KG1 (cell line): Measurements from ENCODE around the gene DLGAP1.
A peak's percentile ranks its signal among the peaks of the same experiment; 100 is the strongest.

Experiments used
- DNase-seq: peaks from one replicate; lab custom pipeline; 2025; lab: John Stamatoyannopoulos, UW

The DLGAP1 gene

GRCh38 chr18:3468066-3468705, 986.9 kb downstream of the DLGAP1 start:
- no peak for DNase-seq

DNA sequence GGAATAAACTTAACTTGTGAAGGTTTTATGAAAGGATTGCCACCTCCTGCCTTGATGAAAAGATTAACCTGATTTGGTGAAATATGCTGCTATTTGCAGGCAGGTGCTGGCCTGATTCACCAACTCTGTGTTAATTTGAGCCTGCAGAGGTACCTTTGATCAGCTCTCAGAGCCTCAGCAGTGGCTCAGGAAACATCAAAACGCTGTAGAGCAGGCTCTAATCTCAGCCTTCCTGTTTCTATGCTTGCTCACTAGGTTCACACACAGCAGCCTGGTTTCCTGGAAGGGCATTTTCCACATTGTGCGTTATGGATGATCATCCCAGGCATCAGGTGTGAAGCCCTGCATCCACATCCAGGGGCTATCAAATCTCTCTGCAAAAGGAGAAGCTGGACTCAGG, 988.2 kb downstream of the DLGAP1 start:
- DNase-seq = no peak

DNA sequence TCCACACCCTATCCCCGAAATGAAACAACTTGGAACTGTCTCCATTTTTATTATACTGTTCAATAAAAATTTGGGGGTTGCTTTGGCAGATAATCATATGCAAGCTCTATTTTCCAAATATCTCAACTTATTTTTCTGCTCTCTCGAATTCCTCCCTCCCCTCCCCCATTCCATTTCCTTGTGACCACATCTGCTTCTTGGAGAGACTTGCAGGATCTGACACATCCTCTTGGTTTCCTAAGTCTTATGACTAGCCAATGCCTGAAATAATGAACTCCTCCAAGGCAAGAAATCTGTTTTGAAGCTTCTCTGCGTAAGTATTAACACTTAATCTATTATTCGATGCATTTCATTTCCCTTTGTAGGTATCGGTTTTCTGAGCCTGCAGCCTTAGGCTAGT, 989.1 kb downstream of the DLGAP1 start:
- DNase-seq = no peak

GRCh38 chr18:3463051-3463450, 992.1 kb downstream of the DLGAP1 start:
- DNase-seq = no peak

DNA sequence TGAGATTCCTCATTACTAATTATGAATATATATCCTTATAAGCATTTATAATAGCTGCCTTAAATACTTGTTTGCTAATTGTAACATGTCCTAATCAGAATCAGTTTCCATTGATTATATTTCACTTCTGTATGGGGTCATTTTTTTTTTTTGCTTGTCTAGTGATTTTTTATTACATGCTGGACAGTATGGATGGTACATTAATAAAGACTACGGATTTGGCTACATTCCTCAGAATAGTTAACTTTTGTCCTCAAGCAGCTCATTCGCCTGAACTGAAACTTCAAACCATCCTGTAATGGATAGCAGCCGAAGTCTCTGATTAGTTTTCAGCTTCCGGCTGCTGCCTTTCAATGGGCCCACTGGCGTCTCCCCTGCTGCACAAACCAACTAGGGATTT, 993.4 kb downstream of the DLGAP1 start:
- DNase-seq = no peak

GRCh38 chr18:3460823-3461398, 994.2 kb downstream of the DLGAP1 start:
- no peak for DNase-seq

DNA sequence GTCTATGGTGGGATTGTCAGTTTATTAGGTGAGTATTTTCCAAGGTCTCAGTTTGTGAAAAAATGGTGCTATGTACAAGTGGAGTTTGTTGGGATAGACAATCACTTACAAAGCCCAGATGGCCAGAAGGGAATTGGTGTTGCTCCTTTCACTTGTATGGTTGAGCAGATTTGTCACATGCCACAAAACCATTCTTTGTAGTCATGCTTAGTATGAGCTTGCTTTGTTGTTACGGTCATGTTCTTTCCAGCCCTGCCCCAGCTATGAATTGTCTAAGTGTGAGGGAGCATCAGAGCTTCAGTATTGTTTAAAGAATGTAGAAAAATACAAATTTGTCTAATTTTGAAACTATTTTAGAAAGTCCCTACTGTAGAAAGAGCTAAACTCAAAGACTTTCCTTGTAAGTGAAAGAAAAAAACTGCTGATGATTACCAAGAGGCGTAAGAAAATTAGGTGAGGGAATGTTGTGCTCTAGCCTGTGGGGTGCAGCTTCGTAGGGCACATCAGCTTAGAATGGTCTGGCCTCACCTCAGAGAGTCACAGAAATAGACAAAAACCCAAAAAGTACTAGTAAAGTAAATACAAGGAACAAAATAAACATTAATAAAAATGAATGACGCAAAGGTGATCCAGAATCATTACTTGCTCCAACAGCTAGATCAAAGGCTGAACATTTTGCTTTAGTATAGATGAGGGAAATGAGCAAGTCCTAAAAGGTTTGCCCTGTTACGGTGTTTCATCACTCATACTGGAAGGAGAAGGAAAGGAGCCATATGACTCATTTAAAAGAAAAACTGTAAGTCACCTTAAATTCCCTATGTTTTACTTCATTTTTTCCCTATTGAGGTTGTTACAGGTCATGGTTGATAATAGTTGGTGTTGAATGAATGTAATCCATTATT, 995.9 kb downstream of the DLGAP1 start:
- DNase-seq = no peak

- no peak for DNase-seq
Observed at GRCh38 chr18:3458378-3458777, 996.7 kb downstream of the DLGAP1 start.

DNA sequence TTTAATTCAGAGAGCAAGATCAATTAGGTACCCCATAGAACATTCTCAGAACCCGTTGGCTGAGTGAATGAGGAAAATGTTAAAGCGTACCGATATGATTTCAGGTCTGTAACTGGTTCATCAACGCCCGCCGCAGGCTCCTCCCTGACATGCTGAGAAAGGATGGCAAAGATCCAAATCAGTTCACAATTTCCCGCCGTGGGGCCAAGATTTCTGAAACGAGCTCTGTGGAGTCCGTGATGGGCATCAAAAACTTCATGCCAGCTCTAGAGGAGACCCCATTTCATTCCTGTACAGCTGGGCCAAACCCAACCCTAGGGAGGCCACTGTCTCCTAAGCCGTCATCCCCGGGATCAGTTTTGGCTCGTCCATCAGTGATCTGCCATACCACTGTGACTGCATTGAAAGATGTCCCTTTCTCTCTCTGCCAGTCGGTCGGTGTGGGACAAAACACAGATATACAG, 997.8 kb downstream of the DLGAP1 start:
- no peak for DNase-seq

- no peak for DNase-seq
Observed at GRCh38 chr18:3456686-3457069, 998.4 kb downstream of the DLGAP1 start.

GRCh38 chr18:3455907-3456685, 999.0 kb downstream of the DLGAP1 start:
- DNase-seq = no peak

GRCh38 chr18:3455090-3455635, 999.9 kb downstream of the DLGAP1 start:
- no peak for DNase-seq

GRCh38 chr18:3454365-3455089, 1000.6 kb downstream of the DLGAP1 start:
- peak; percentile 33 for DNase-seq

DNA sequence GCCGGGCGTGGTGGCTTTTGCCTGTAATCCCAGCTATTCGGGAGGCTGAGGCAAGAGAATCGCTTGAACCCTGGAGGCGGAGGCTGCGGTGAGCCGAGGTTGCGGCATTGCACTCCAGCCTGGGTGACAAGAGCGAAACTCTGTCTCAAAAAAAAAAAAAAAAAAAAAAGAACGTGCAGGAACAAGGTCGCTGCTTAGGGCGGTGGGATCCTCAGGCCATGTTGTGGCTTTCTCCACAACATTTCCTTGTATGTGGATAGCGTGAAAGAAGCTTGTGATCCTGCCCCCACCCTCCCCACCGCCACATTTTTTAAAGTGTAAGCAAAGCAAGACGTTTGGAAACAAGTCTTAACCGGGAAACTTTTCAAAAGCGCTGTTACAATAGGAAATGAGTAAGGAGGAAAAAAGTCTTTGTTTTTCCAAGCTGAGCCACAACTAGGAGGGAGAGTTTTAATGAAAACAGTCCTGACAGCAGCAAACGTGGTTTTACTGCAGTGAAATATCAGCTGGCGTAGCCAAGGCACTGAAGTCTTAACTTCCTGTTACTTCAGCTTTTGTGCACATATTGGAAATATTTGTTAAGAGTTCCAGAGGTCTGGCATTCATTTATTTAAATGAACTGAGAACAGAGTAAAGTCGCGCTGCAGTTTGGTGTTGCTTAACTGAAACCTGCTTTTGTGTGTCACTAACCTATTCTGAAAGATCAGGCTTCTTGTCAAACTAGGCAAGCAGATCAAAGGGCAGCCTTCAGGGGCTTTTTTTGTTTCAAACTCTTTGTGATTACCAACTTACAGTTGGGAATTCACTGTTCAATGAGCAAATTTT, 1001.4 kb downstream of the DLGAP1 start:
- no peak for DNase-seq

DNA sequence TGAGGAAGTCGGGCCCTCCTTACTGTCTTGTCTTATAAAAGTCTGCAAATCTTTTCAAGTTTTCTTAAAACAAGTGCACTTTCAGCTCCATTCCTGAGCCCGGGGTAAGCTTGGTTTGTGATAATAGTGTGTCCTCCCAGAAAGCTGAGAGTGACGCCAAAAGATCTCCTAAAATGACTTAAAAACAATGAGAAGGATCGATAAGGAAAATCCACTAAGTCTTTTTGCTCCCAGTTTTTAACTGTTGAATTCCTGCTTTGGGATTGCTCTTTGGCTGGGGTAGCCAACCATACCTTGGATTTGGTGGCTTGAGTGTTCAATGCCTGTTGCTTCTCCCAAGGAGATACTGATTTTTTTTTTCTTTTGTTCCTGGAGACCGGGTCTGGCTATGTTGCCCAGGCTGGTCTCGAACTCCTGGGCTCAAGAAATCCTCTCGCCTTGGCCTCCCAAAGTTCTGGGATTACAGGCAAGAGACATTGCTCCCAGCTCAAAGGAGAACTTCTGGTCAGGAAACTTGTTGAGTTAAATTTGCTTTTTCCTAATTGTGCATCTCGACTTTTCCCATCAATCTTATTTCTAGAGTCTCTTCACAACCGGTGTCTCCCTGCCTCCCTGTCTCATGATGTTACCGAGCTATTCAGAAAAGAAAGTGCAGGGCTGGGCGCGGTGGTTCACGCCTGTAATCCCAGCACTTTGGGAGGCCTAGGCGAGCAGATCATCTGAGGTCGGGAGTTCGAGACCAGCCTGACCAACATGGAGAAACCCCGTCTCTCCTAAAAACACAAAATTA, 1002.2 kb downstream of the DLGAP1 start:
- no peak for DNase-seq

GRCh38 chr18:3451989-3452749, 1002.9 kb downstream of the DLGAP1 start:
- DNase-seq = no peak

DNA sequence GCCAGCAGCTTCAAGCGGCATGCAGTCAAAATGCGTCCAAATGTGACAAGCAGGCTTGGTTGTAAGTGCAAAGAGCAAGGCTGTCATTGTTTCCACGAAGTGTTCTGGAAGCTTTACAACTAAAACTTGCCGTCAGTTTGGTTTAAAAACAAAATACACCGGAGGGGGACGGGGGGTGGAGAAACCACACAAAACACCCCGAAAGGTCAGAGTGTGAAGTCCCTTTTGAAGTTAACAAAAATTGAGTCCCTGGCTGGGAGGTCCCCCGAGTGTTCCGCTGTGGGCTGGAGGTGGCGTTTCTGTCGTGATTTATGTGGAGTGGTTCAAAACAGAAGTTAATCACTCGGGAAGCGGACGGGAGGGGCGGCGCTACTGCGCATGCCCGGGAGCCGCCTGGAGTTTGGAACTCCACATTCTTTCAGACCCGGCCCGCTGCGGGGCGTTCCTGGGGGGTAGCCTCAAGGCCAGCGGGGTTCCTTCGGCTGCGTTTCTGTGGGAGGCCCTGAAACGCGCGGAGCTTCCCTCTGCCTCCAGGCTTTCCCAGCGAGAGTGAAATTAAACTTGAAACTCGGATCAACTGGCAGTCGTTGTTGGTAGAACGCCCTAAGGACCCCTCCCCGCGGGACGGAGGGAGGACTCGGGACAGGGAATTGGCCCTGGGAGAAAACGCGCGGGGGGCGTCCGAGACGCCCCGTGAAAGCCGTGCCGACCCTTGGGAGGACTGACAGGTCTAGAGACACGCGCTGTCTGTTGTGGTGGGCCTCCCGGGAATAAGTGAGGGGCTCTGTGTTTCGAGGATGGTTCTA, 1003.7 kb downstream of the DLGAP1 start:
- peak; percentile 37 for DNase-seq

- no peak for DNase-seq
Observed at GRCh38 chr18:3450799-3451182, 1004.3 kb downstream of the DLGAP1 start.
